ENCODE data around the gene PPIE.

- TF ChIP-seq GATA2 (IDR thresholded peaks at IDR 0.05; ENCODE audit: low read depth, low read length) (no peak), GATA3 (IDR thresholded peaks at IDR 0.05; ENCODE audit: low read depth, low read length) (no peak)
Observed at GRCh38 chr1:39735731-39736130, 3.0 kb upstream of the PPIE start.
